IPS-15b (cell line): ENCODE data around the gene STK35.
"Not testable (repeated sequence)": the region's sequence is repeated elsewhere in the genome, so short reads cannot be mapped to it uniquely, and the experiment has no call there.

Experiments used
- H3K27me3 ChIP-seq: one replicate; pipeline ENCODE4 v1.6.1; 2013; ENCODE audit warnings: low read length; ENCODE audit not compliant: control insufficient read depth, insufficient read depth
- H3K36me3 ChIP-seq: one replicate; pipeline ENCODE4 v1.6.1; 2013; ENCODE audit warnings: low read length; ENCODE audit not compliant: control insufficient read depth, insufficient read depth
- H3K4me1 ChIP-seq: one replicate; pipeline ENCODE4 v1.6.1; 2013; ENCODE audit warnings: mild to moderate bottlenecking, low read length; ENCODE audit not compliant: control insufficient read depth, insufficient read depth
- H3K4me3 ChIP-seq: one replicate; pipeline ENCODE4 v1.5.1; 2013; ENCODE audit warnings: low read depth, low read length
- H3K9ac ChIP-seq: one replicate; pipeline ENCODE4 v1.6.1; 2013; ENCODE audit warnings: low read depth, mild to moderate bottlenecking, low read length
- H3K9me3 ChIP-seq: one replicate; pipeline ENCODE4 v1.6.1; 2013; ENCODE audit warnings: mild to moderate bottlenecking, low read length; ENCODE audit not compliant: control insufficient read depth, insufficient read depth

The STK35 gene

GRCh38 chr20:2179949-2180348, 78.3 kb downstream of the STK35 start:
- H3K27me3 ChIP-seq: no peaks in the 10 kb centered on the region
- H3K9ac ChIP-seq: no peak overlapping the region
- H3K4me1 ChIP-seq: no peaks in the 10 kb centered on the region
- H3K4me3 ChIP-seq: no peak overlapping the region
- no peaks in the 10 kb centered on the region for H3K9me3 ChIP-seq
- no peaks in the 10 kb centered on the region for H3K36me3 ChIP-seq

GRCh38 chr20:2183381-2183780, 81.8 kb downstream of the STK35 start:
- Histone ChIP-seq H3K9me3 (no peaks in the 10 kb centered on the region), H3K9ac (no peak overlapping the region), H3K27me3 (no peaks in the 10 kb centered on the region), H3K4me3 (no peak overlapping the region), H3K36me3 (no peaks in the 10 kb centered on the region), H3K4me1 (no peaks in the 10 kb centered on the region)

- not testable (repeated sequence) for H3K36me3 ChIP-seq, H3K27me3 ChIP-seq, H3K4me1 ChIP-seq, H3K4me3 ChIP-seq, H3K9ac ChIP-seq, H3K9me3 ChIP-seq
Measured at GRCh38 chr20:2184933-2185332, 83.3 kb downstream of the STK35 start.

DNA sequence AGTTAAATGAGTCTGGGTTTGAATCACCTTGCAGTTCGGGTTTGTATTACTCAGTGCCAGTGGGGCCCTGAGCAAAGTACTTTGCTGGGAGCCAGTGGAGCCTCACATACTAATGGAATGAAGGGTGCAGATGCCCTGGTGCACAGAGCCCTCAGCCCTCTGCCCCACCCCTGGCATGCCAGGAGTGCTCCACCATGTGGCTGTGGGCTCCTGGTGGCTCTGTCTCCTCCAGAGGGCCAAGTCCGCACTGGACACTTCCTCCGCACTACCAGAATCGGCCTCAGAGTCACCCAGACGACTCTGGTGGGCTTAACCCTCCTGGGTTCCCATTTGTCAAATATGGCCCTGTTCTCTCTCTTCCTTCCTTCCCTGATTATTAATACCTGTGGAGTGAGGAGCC, 94.0 kb downstream of the STK35 start:
- Histone ChIP-seq H3K4me3 (no peak overlapping the region), H3K9me3 (no peaks in the 10 kb centered on the region), H3K27me3 (no peaks in the 10 kb centered on the region), H3K4me1 (no peaks in the 10 kb centered on the region), H3K36me3 (no peaks in the 10 kb centered on the region), H3K9ac (no peak overlapping the region)

DNA sequence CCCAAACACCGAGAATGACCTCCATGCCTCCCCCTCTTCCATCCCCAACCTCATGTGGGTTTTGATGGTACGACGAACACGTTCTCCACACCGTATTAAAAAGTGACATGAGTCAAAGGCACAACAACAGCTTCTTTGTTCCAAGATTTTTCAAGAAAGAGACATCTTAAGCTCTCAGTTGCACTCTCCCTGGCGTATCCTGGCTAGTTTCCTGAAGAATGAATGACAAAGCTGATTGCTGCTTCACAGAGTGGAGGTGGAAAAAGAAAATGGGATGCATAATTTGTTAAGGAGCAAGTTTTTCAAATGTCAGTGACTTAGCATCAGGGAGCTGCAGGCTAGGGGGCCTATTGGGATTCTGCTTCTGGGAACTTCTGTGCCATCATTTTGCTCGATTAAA, 95.5 kb downstream of the STK35 start:
- no peak overlapping the region for H3K9ac ChIP-seq
- H3K4me3 ChIP-seq: no peak overlapping the region
- H3K27me3 ChIP-seq: no peaks in the 10 kb centered on the region
- H3K4me1 ChIP-seq: no peaks in the 10 kb centered on the region
- no peaks in the 10 kb centered on the region for H3K36me3 ChIP-seq
- no peaks in the 10 kb centered on the region for H3K9me3 ChIP-seq
